Measurements from ENCODE around the gene BRINP3.
"Not testable (repeated sequence)": the region's sequence is repeated elsewhere in the genome, so short reads cannot be mapped to it uniquely, and the experiment has no call there.

The BRINP3 gene

GRCh38 chr1:190477762-190478148, at the start of gene BRINP3:
BRINP3 (minus strand) TSS chr1:190477864.
- no peak for DNase-seq (ENCODE audit: low read depth)

- DNase-seq (ENCODE audit: low read depth) = no peak
Measured at GRCh38 chr1:190511554-190511953, 33.9 kb upstream of the BRINP3 start.

GRCh38 chr1:190507357-190507756, 29.7 kb upstream of the BRINP3 start:
- DNase-seq (ENCODE audit: low read depth) = no peak

GRCh38 chr1:190504539-190504938, 26.9 kb upstream of the BRINP3 start:
- DNase-seq (ENCODE audit: low read depth) = not testable (repeated sequence)

DNA sequence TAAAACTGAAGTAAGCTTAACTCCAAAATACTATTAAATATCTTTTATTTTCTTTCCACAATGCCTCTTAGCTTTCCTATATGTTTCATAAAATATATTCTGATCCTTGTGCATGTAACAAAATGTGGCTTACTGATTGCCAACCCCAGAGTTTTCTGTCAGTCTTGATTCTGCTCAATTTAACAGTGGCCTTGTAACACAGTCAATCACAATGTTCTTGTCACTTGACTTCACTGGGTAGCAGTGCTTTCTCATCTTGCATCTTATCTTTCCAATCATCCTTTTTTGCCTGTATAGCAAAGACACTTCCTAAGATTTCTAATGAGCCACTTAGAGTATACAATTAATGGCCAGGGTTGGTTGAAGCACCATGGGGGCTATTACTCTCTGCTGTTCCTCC, 19.9 kb upstream of the BRINP3 start:
- no peak for DNase-seq (ENCODE audit: low read depth)

- no peak for DNase-seq (ENCODE audit: low read depth)
Measured at GRCh38 chr1:190494451-190494850, 16.8 kb upstream of the BRINP3 start.

DNA sequence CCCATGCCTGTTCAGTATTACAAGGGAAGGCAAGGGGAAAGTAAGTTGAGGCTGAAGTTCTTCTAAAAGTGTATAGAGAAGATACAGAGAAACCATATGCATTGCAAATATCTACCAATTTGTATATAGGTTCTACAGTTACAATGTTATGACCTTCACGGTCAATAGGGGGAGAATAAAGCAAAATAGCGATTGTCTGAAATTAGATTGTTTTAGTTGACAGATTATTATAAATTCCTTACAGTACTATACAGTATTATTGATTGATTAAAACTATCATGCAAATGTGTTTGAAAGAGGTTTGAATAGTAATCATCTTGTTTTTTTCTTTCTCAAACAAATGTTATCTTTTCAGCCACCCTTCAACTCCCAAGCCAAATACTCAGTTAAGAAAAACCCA, 13.7 kb upstream of the BRINP3 start:
- DNase-seq (ENCODE audit: low read depth) = no peak

- DNase-seq (ENCODE audit: low read depth) = no peak
Measured at GRCh38 chr1:190484045-190484444, 6.4 kb upstream of the BRINP3 start.

GRCh38 chr1:190480231-190480630, 2.6 kb upstream of the BRINP3 start:
- no peak for DNase-seq (ENCODE audit: low read depth)

DNA sequence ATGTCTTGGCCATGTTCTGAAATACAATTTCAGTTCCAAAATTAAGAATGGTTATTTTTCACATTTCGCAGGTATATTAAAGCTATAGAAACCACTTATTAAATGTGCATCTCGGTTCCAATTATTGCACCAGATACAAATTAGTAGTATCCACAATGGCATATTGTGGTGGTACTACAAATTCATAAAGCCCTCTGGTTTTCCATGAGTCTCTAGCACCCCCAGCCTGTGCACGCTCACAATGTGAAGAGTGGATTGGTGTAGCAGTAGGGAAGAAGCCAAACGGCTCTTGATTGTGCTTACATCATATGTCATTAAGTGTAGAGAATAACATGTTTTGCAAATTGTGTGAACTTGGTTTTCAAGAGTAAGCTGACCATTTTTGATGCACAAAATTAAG, 1.9 kb upstream of the BRINP3 start:
- DNase-seq (ENCODE audit: low read depth) = no peak

DNA sequence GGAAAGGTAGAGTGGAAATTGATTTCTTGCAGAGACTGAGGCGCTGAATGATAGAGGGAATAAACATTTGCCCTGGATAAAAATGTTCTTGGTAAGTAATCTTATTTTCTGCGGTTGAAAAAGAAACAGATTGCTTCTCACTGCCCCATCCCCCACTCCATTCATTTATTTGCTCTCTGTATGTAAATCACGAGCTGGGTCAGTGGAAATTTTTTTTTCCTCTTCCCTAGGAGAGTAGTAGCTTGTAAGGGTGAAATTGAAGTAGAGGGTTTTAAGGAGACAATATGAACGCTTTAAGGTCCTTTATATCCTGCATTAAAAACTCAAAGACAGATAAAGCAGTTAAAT, 1.4 kb upstream of the BRINP3 start:
- no peak for DNase-seq (ENCODE audit: low read depth)

DNA sequence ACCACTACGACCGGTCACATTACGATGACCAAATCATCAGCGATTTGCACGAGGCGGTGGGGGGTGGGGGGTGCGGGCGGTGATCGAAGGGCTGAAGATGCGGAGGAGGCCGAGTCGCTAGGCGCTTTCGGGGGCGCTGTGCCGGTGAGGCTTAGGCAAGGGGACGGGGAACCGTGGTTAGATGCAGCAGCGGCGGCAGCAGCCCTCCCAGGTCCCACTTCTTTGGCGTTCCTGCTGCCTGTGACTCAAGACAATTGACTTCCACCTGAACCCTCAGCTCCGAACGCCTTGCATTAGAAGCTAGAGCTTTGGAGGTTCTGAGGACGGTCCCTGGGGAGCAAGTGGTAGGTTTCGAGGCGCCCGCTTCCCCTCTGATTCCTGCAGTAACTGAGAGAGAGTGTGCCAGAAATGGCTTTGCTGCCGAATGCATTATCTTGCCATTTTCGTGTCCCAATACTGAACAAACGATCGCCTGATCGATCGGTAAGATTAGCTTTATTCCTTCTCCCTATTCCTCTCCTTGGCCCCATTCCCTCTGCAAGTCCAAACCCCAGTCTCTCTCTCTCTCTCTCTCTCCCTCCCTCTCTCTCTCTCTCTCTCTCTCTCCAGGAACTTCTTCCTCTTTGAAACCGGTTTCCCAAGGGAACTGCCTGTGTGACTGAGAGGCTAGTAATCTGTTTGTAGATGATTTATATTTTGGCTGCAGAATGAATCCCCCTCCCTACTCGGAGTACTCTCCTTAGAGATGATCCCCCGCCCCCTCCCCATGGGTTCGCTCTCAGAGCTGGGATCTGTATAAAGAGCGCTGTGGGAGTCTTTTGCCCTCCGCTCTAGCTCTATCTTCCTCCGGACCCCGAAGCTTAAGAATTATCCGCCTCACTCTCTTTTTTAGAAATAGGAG, 735 bp upstream of the BRINP3 start:
- DNase-seq (ENCODE audit: low read depth) = no peak

DNA sequence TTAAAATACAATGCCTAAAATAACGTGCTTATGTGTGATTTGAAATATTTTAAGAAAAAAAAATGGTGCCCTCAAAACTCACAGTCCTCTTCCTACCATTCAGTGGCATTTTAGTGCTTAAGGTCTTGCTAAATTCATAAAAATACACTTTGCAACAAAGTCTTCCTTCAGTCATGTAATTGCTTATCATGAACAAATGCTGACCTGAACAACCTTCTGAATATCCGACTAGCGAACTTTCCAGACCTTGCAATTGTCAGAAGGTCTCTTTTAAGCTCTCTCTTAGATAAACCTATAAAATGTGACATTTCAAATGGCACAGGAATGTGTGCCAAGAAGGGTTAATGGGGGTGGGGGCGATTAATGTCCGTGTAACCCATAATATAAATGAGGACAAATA, 858 bp downstream of the BRINP3 start:
- DNase-seq (ENCODE audit: low read depth) = no peak

DNA sequence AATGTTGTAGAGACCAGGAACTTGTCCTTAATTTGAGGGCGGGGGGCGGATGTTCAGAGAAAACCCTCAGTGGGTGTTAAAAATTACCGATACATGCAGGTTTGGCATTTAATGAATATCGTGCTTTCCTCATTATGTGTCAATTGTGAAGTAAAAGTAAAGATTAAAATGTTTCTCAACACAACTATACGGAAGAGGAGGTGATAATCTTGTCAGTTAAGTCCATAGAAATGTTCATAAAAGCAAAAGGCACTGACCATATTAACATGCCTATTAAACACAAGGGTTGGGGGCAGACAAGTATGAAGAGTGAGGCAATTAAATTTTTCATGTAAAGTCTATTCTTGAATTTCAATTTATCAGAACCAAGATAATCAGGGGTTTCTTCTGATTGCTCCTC, 1.3 kb downstream of the BRINP3 start:
- DNase-seq (ENCODE audit: low read depth) = no peak

GRCh38 chr1:190475421-190476141, 2.1 kb downstream of the BRINP3 start:
- no peak for DNase-seq (ENCODE audit: low read depth)

- DNase-seq (ENCODE audit: low read depth) = no peak
Measured at GRCh38 chr1:190474650-190475211, 2.9 kb downstream of the BRINP3 start.

DNA sequence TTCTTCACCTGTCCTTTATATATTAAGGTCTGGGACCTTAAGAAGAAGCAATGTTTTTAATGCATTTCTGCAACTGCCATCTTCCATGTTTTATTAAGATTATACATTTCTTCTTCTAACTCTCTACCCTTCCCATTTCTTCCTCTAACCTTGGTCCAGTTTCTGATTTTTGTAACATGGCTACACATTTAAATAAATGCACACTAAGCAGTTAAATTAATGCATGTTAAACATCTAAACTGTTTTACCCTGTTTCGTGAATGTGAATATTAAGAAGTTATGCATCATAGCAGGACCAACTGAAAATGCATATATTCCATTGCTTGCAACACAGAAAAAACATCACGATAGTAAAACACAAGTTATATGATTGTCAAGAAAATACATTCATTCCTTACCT, 3.7 kb downstream of the BRINP3 start:
- no peak for DNase-seq (ENCODE audit: low read depth)

GRCh38 chr1:190472494-190472893, 5.2 kb downstream of the BRINP3 start:
- no peak for DNase-seq (ENCODE audit: low read depth)

- no peak for DNase-seq (ENCODE audit: low read depth)
Measured at GRCh38 chr1:190472042-190472441, 5.6 kb downstream of the BRINP3 start.

DNA sequence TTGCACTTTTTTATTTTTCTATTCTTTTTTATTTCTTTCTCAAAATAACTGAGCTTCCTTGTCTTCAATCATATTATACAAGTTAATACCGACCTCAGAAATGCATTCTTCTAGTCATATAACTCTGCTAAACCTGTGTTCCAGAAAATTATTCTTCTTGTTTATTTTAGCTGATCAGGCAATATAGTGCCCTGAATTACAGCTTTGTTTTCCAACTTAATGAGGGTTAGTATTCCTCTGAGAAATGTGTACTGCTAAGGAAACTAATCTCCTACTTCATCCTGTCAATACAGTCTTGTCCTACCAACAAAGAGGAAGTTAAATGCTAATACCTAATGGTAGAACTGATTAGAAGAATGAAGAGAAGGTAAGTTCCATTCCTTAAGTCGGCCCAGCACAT, 13.0 kb downstream of the BRINP3 start:
- no peak for DNase-seq (ENCODE audit: low read depth)

DNA sequence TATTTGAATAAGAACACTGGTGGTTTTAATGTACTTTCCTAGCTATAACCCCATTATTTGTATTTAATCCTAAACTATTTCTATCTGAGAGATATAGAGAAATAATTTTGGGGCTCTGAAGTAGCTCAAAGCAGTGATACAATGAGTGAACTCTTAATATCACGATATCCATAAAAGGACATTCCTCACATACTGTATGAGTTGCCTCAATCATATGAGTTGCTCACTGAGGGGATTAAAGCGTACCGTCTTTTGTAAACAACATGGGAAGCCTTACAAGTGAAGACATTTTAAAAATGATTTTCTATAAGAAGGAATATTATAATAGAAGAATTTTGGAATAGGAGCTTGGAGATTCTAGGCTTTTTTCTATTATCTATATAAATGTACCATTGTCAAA, 21.5 kb downstream of the BRINP3 start:
- no peak for DNase-seq (ENCODE audit: low read depth)

- no peak for DNase-seq (ENCODE audit: low read depth)
Measured at GRCh38 chr1:190455631-190456030, 22.0 kb downstream of the BRINP3 start.

DNA sequence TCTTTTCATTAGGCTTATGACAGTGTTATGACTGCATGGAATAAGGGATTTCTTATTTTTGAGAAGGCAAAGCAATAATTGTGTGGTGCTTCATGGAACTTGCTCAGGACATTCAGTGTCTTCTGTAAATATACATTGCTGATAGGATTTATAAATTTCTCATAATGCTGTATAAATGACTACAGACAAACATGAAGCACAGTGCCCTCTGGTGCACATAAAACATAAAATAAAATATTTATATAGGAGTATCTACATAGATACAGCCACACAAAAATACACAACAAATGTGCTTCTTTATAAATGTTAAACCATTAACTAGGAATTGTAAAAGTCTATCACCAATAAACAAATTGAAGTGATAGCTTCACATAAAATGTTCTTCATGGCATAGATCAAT, 24.1 kb downstream of the BRINP3 start:
- DNase-seq (ENCODE audit: low read depth) = no peak
